OCI-LY1 (cell line): ENCODE data around the gene ADRA2A.

ENCODE experiments used
- EZH2 ChIP-seq: fragments of 200-600 bp; sonication (generic), shearing (Covaris generic); IDR thresholded peaks from 2 replicates; pipeline ENCODE4 v1.8.0; 2017; ENCODE audit warnings: borderline replicate concordance, mixed run types, mild to moderate bottlenecking, antibody characterized with exemption, low read length, moderate library complexity, mixed read lengths
- TF ChIP-seq, protein P1 (sequence below): fragments of 200-600 bp; sonication (generic), shearing (Covaris generic); IDR thresholded peaks from 2 replicates; pipeline ENCODE4 v1.5.1; 2017; ENCODE audit warnings: mild to moderate bottlenecking, antibody characterized with exemption, low read length, moderate library complexity, mixed read lengths

DNA sequence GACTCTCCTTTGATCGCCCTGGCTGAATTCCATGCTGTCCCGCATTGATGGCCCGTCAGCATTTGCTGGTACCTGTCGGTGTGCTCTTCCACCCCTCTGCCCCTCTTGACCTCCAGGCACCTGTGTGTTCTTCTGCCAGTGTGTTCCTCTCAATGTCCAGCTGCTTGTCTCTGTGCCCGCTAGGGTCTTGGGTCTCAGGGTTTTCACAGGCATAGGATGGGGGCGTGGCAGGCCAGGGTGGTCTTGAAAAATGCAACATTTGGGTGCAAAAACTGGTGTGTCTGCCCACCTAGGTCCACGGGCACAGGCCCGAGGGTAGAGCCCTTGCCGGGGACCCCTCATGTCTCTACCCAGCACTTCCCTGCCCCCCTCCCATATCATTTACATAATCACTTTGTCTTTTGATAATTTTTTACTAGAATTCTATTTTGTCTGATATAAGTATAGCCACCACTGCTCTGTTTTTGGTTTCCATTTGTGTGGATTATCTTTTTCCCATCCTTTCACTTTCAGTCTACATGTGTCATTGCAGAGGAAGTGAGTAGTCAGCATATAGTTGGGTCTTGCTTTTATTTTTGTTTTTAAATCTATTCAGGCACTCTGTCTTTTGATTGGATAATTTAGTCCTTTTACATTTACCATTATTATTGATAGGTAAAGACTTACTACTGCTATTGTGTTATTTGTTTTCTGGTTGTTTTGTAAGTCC lies 46.6 kb upstream of the ADRA2A start:
- TF ChIP-seq, protein P1, sequence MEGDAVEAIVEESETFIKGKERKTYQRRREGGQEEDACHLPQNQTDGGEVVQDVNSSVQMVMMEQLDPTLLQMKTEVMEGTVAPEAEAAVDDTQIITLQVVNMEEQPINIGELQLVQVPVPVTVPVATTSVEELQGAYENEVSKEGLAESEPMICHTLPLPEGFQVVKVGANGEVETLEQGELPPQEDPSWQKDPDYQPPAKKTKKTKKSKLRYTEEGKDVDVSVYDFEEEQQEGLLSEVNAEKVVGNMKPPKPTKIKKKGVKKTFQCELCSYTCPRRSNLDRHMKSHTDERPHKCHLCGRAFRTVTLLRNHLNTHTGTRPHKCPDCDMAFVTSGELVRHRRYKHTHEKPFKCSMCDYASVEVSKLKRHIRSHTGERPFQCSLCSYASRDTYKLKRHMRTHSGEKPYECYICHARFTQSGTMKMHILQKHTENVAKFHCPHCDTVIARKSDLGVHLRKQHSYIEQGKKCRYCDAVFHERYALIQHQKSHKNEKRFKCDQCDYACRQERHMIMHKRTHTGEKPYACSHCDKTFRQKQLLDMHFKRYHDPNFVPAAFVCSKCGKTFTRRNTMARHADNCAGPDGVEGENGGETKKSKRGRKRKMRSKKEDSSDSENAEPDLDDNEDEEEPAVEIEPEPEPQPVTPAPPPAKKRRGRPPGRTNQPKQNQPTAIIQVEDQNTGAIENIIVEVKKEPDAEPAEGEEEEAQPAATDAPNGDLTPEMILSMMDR: no peak
- TF ChIP-seq EZH2: no peak
